HEK293 (cell line): ENCODE measurements around the gene EVI5.
A peak's percentile ranks its signal among the peaks of the same experiment; 100 is the strongest.

Source experiments
- CTCF ChIA-PET: fragments of 350-600 bp; formaldehyde crosslinking; extraction: SDS; loops from one replicate; lab custom pipeline; 2021; ENCODE audit warnings: antibody characterized with exemption; lab: Yijun Ruan, JAX
- POLR2A ChIA-PET: fragments of 300-600 bp; formaldehyde crosslinking; extraction: SDS; loops from one replicate; lab custom pipeline; 2020; ENCODE audit warnings: antibody characterized with exemption, inconsistent platforms; lab: Yijun Ruan, JAX
- H3K27ac ChIP-seq: fragments of 200-500 bp; sonication (Bioruptor generic); 2 replicates; pipeline ENCODE4 v1.5.1; 2014; ENCODE audit warnings: low read depth, low read length, control low read depth, inconsistent platforms; ENCODE audit errors: extremely low read depth
- H3K36me3 ChIP-seq, 2 experiments: fragments of 200-500 bp in 1 of 2; sonication (Bioruptor generic) in 1 of 2; 1 replicate in 1 of 2; 2 replicates in 1 of 2; pipeline ENCODE4 v1.5.1; 2014 to 2017; ENCODE audit warnings: inconsistent platforms in 2 of 2, low read length in 2 of 2; ENCODE audit not compliant: control insufficient read depth in 2 of 2, insufficient read depth in 1 of 2
- H3K4me1 ChIP-seq: fragments of 200-500 bp; sonication (Bioruptor generic); 2 replicates; pipeline ENCODE4 v1.5.1; 2014; ENCODE audit warnings: mild to moderate bottlenecking, low read length, inconsistent platforms; ENCODE audit not compliant: control insufficient read depth, insufficient read depth
- H3K4me3 ChIP-seq: 2 replicates; pipeline ENCODE4 v1.5.1; 2011; ENCODE audit warnings: low read depth, mild to moderate bottlenecking, control low read depth, low read length, moderate library complexity
- H3K9me3 ChIP-seq: fragments of 200-500 bp; sonication (Bioruptor generic); 2 replicates; pipeline ENCODE4 v1.5.1; 2014; ENCODE audit warnings: low read depth, low read length, inconsistent platforms; ENCODE audit not compliant: control insufficient read depth, insufficient read depth
- KLF9 ChIP-seq: fragments of 450-650 bp; formaldehyde crosslinking; IDR thresholded peaks from 2 replicates; pipeline ENCODE4 v1.5.1; 2016; ENCODE audit warnings: missing biosample characterization, missing genetic modification characterization, low read depth
- SCRT1 ChIP-seq: fragments of 450-650 bp; formaldehyde crosslinking; IDR thresholded peaks from 2 replicates; pipeline ENCODE4 v1.5.1; 2016; ENCODE audit warnings: missing biosample characterization, missing genetic modification characterization, borderline replicate concordance
- ZFP3 ChIP-seq: fragments of 450-650 bp; formaldehyde crosslinking; IDR thresholded peaks from 2 replicates; pipeline ENCODE4 v1.5.1; 2016; ENCODE audit warnings: low read depth, missing biosample characterization, missing genetic modification characterization
- ZNF10 ChIP-seq: fragments of 450-650 bp; formaldehyde crosslinking; IDR thresholded peaks from 2 replicates; pipeline ENCODE4 v1.5.1; 2017; ENCODE audit warnings: missing biosample characterization, missing genetic modification characterization
- ZNF114 ChIP-seq: fragments of 450-650 bp; formaldehyde crosslinking; IDR thresholded peaks from 2 replicates; pipeline ENCODE4 v1.5.0; 2017; ENCODE audit warnings: missing biosample characterization, missing genetic modification characterization
- ZNF169 ChIP-seq: fragments of 450-650 bp; formaldehyde crosslinking; IDR thresholded peaks from 2 replicates; pipeline ENCODE4 v1.5.1; 2016; ENCODE audit warnings: missing biosample characterization, missing genetic modification characterization
- ZNF211 ChIP-seq: fragments of 450-650 bp; formaldehyde crosslinking; IDR thresholded peaks from 2 replicates; pipeline ENCODE4 v1.5.1; 2016; ENCODE audit warnings: low read depth, missing biosample characterization, missing genetic modification characterization
- ZNF24 ChIP-seq: fragments of 450-650 bp; formaldehyde crosslinking; IDR thresholded peaks from 2 replicates; pipeline ENCODE4 v1.5.1; 2016; ENCODE audit warnings: missing biosample characterization, missing genetic modification characterization
- ZNF514 ChIP-seq: fragments of 450-650 bp; formaldehyde crosslinking; IDR thresholded peaks from 2 replicates; pipeline ENCODE4 v1.5.1; 2016; ENCODE audit warnings: missing biosample characterization, missing genetic modification characterization
- ZNF571 ChIP-seq: fragments of 450-650 bp; formaldehyde crosslinking; IDR thresholded peaks from 2 replicates; pipeline ENCODE4 v1.5.0; 2017; ENCODE audit warnings: missing biosample characterization, missing genetic modification characterization
- ZNF654 ChIP-seq: fragments of 450-650 bp; formaldehyde crosslinking; IDR thresholded peaks from 2 replicates; pipeline ENCODE4 v1.5.1; 2016; ENCODE audit warnings: low read depth, missing biosample characterization, missing genetic modification characterization
- ZNF664 ChIP-seq: fragments of 450-650 bp; formaldehyde crosslinking; IDR thresholded peaks from 2 replicates; pipeline ENCODE4 v1.5.1; 2016; ENCODE audit warnings: missing biosample characterization, missing genetic modification characterization
- ZNF792 ChIP-seq: fragments of 450-650 bp; formaldehyde crosslinking; IDR thresholded peaks from 2 replicates; pipeline ENCODE4 v1.5.1; 2016; ENCODE audit warnings: missing biosample characterization, missing genetic modification characterization
- TF ChIP-seq, protein P1 (sequence below): fragments of 450-650 bp; formaldehyde crosslinking; IDR thresholded peaks from 2 replicates; pipeline ENCODE4 v1.5.1; 2016; ENCODE audit warnings: missing biosample characterization, missing genetic modification characterization, low read depth
- TF ChIP-seq, protein P2 (sequence below): fragments of 450-650 bp; formaldehyde crosslinking; IDR thresholded peaks from 2 replicates; pipeline ENCODE4 v1.5.1; 2016; ENCODE audit warnings: missing biosample characterization, missing genetic modification characterization, borderline replicate concordance
- TF ChIP-seq, protein P3 (sequence below): IDR thresholded peaks from 2 replicates; pipeline ENCODE4 v1.6.1; 2011; ENCODE audit warnings: mild to moderate bottlenecking, low read depth, low read length, borderline replicate concordance

EVI5 gene

DNA sequence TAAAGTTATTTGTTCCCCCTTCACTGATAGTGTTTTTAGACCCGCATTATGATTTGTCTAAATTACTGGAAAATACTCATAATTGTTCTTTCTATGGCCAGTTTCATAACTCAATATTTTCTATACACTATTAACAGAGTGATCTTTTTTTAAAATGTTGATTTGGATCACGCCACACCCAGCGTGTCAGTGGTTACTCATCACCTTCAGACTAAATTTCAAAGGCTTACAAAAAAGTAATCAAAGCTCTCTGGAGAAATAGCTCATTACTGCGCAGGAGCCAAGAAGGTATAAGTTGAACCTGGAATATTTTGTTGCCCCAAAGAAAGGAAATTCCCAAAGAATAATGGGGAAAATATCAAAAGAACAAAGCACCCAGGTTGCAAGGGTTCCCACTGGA lies 104.9 kb downstream of the EVI5 start:
- TF ChIP-seq ZNF10 (tag by site-specific recombination) (no peak), ZNF664 (tag by site-specific recombination) (no peak), ZNF114 (tag by site-specific recombination) (no peak), ZNF211 (tag by site-specific recombination) (no peak), ZNF169 (tag by site-specific recombination) (no peak), ZNF792 (tag by site-specific recombination) (no peak), ZNF514 (no peak), ZNF571 (tag by site-specific recombination) (no peak), ZFP3 (tag by site-specific recombination) (no peak), ZNF24 (tag by site-specific recombination) (no peak), KLF9 (tag by site-specific recombination) (no peak)
- TF ChIP-seq, protein P1, sequence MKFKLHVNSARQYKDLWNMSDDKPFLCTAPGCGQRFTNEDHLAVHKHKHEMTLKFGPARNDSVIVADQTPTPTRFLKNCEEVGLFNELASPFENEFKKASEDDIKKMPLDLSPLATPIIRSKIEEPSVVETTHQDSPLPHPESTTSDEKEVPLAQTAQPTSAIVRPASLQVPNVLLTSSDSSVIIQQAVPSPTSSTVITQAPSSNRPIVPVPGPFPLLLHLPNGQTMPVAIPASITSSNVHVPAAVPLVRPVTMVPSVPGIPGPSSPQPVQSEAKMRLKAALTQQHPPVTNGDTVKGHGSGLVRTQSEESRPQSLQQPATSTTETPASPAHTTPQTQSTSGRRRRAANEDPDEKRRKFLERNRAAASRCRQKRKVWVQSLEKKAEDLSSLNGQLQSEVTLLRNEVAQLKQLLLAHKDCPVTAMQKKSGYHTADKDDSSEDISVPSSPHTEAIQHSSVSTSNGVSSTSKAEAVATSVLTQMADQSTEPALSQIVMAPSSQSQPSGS (tag by site-specific recombination): no peak
- TF ChIP-seq, protein P2, sequence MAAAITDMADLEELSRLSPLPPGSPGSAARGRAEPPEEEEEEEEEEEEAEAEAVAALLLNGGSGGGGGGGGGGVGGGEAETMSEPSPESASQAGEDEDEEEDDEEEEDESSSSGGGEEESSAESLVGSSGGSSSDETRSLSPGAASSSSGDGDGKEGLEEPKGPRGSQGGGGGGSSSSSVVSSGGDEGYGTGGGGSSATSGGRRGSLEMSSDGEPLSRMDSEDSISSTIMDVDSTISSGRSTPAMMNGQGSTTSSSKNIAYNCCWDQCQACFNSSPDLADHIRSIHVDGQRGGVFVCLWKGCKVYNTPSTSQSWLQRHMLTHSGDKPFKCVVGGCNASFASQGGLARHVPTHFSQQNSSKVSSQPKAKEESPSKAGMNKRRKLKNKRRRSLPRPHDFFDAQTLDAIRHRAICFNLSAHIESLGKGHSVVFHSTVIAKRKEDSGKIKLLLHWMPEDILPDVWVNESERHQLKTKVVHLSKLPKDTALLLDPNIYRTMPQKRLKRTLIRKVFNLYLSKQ (tag by site-specific recombination): no peak
- TF ChIP-seq, protein P3, sequence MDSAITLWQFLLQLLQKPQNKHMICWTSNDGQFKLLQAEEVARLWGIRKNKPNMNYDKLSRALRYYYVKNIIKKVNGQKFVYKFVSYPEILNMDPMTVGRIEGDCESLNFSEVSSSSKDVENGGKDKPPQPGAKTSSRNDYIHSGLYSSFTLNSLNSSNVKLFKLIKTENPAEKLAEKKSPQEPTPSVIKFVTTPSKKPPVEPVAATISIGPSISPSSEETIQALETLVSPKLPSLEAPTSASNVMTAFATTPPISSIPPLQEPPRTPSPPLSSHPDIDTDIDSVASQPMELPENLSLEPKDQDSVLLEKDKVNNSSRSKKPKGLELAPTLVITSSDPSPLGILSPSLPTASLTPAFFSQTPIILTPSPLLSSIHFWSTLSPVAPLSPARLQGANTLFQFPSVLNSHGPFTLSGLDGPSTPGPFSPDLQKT: no peak
- H3K9me3 ChIP-seq: no peaks in the 10 kb centered on the region
- CTCF ChIA-PET: interaction anchor here (0.6 kb wide), 1 partner anchor 589 kb away, joined by 3 read pairs; no protein-coding TSS in a partner anchor
- no peak overlapping the region for H3K4me3 ChIP-seq
- POLR2A ChIA-PET: no interaction called here
- no peak overlapping the region for H3K27ac ChIP-seq
- peaks cover 2 to 29% of the 10 kb centered on the region in 2 experiments; a peak in 2 of 3 replicates for H3K36me3 ChIP-seq
- no peaks in the 10 kb centered on the region for H3K4me1 ChIP-seq

DNA sequence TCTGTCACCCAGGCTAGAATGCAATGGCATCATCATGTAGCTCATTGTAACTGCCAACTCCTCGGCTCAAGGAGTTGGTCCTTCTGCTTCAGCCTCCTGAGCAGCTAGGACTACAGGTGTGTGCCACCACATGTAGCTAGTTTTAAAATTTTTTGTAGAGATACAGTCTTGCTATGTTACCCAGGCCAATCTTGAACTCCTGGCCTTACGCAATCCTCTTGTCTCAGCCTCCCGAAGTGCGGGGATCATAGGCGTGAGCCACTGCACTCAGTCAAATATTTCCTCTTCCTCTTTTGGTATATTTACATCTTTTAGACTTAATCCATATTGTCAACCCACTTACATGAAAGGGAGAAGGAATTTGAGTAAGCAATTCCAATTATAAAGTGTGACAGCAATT lies 121.1 kb downstream of the EVI5 start:
- TF ChIP-seq ZNF654 (tag by site-specific recombination): no peak
- TF ChIP-seq SCRT1: peak; percentile 85
- ChIA-PET POLR2A (interaction anchor here (0.6 kb wide), 1 partner anchor 749 kb away, joined by 4 read pairs; no protein-coding TSS in a partner anchor), CTCF (no interaction called here)

DNA sequence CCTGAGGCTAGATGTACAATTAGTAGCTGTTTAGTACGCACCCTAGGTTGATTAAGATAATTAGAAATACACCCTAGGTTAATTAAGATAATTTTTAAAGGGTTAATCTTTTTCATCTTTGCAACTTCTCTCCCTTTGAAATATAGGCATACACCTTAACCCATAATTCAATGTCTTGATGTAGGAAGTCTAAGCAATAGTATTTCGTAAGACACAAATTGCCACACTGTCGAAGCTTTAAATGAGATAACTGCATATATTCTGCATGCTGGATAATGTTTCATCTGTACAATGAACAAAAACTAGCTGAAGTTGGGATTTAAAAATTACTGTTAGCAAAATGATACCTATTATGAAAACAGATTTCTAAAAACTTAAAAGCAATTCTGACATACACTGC lies 122.9 kb downstream of the EVI5 start:
- H3K9me3 ChIP-seq: no peaks in the 10 kb centered on the region
- no peak overlapping the region for H3K27ac ChIP-seq
- no peak overlapping the region for H3K4me3 ChIP-seq
- H3K4me1 ChIP-seq: no peaks in the 10 kb centered on the region
- POLR2A ChIA-PET: interaction anchor here (0.8 kb wide), 1 partner anchor 170 kb away, joined by 3 read pairs; the partner anchor contains the start of gene RPL5
- TF ChIP-seq, protein P2 (tag by site-specific recombination): no peak
- CTCF ChIA-PET: no interaction called here
- H3K36me3 ChIP-seq: peaks cover 3 to 14% of the 10 kb centered on the region in 2 experiments; a peak in 2 of 3 replicates

More for the DNA sequence above, 121.1 kb downstream of the EVI5 start:
- H3K27ac ChIP-seq: no peak overlapping the region
- peaks cover 3 to 4% of the 10 kb centered on the region in 2 experiments; a peak in 2 of 3 replicates for H3K36me3 ChIP-seq
- H3K4me3 ChIP-seq: no peak overlapping the region
- H3K4me1 ChIP-seq: no peaks in the 10 kb centered on the region
- no peaks in the 10 kb centered on the region for H3K9me3 ChIP-seq
